Activated CD8-positive, alpha-beta T cell treated with anti-CD3 and anti-CD28 coated beads, Interleukin-2, amount 10 ng/mL, durations not matched to agents 7 days and 5 days (primary cell): ENCODE data around the gene VRK2. TPM values are rescaled to one million over a fixed set of nuclear protein-coding genes. Genes with fewer than 3 reads are reported as not detected.

Source experiments
- ATAC-seq: fragments of 150-1000 bp; cut with Tn5 transposase; one replicate; pipeline ENCODE4 v1.10.0; 2021; ENCODE audit warnings: moderate library complexity
- CTCF ChIA-PET: fragments of 350-600 bp; sonication (Branson Sonifier 250); formaldehyde crosslinking; loops from one replicate; lab custom pipeline; 2021; ENCODE audit warnings: antibody characterized with exemption; lab: Charles Lee
- POLR2A ChIA-PET: fragments of 350-600 bp; sonication (Branson Sonifier 250); formaldehyde crosslinking; loops from one replicate; lab custom pipeline; 2021; ENCODE audit warnings: antibody characterized with exemption; lab: Charles Lee
- DNase-seq: peaks from one replicate; pipeline ENCODE4 v3.0.0-alpha.2; 2020
- H3K27ac Mint-ChIP-seq: one replicate; pipeline ENCODE4 v1.8.0; 2021; ENCODE audit warnings: mild to moderate bottlenecking, mixed read lengths
- H3K27me3 Mint-ChIP-seq: one replicate; pipeline ENCODE4 v1.8.0; 2021; ENCODE audit warnings: low read depth, mixed read lengths
- H3K36me3 Mint-ChIP-seq: one replicate; pipeline ENCODE4 v1.8.0; 2021; ENCODE audit warnings: low read depth, mixed read lengths
- H3K4me1 Mint-ChIP-seq: one replicate; pipeline ENCODE4 v1.8.0; 2021; ENCODE audit warnings: low read depth, mixed read lengths
- H3K4me3 Mint-ChIP-seq: one replicate; pipeline ENCODE4 v1.8.0; 2021; ENCODE audit warnings: mild to moderate bottlenecking, mixed read lengths
- H3K9me3 Mint-ChIP-seq: one replicate; pipeline ENCODE4 v1.8.0; 2022; ENCODE audit warnings: mixed read lengths; ENCODE audit not compliant: insufficient read depth
- total RNA-seq, 2 experiments: library from RNA; stranded (reverse); gene quantifications; one replicate each; pipeline ENCODE4 v1.2.3, GENCODE V29; 2021

The VRK2 gene
- total RNA-seq, 2 experiments from 2014 or later, result 24.1 to 26.0 TPM

DNA sequence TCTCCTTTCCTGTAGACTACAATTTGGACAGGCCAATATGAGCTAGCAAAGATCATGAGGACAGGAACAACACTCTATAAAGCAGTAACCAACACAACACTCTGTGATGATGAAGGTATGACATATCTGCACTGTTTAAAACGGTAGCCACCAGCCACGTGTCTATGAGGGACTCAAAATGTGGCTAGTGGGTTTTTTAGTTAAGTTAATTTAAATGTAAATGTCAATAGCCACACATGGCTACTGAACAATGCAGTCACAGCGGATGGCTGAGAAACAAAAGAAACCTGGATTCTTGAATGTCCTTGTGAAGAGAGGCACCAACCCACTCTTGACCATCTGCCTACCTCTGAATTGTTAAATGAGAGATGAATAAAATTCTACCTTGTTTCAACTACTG is 160.6 kb downstream of the VRK2 start:
- H3K4me1 Mint-ChIP-seq, result no peaks in the 10 kb centered on the region
- CTCF ChIA-PET, result no interaction called here

More for the DNA sequence above, 160.6 kb downstream of the VRK2 start:
- H3K27me3 Mint-ChIP-seq, result no peaks in the 10 kb centered on the region
- H3K27ac Mint-ChIP-seq, result no peak overlapping the region
- no peak overlapping the region for H3K4me3 Mint-ChIP-seq
- POLR2A ChIA-PET, result no interaction called here
- ATAC-seq (no peak), DNase-seq (no peak)
- H3K36me3 Mint-ChIP-seq, result peaks cover 29% of the 10 kb centered on the region
- peaks cover 18% of the 10 kb centered on the region for H3K9me3 Mint-ChIP-seq

Other genes with a start within 250 kb of the VRK2 start
- 10 to 100 TPM; 16.6 to 19.2 TPM for gene FANCL, start 194.5 kb downstream of the VRK2 start, total RNA-seq